Stimulated activated CD8-positive, alpha-beta memory T cell treated with anti-CD3 and anti-CD28 coated beads, Interleukin-15, amount 100 ng/mL, for 24 hours (primary cell): ENCODE data around the gene SPG11.
"Not testable (repeated sequence)": the region's sequence is repeated elsewhere in the genome, so short reads cannot be mapped to it uniquely, and the experiment has no call there.

Experiments
- DNase-seq: peaks from one replicate; pipeline ENCODE4 v3.0.0-alpha.2; 2020; ENCODE audit warnings: low read depth

SPG11 gene

GRCh38 chr15:44606740-44607139 is 56.7 kb downstream of the SPG11 start:
- no peak for DNase-seq

GRCh38 chr15:44603126-44603525 is 60.3 kb downstream of the SPG11 start:
- DNase-seq: no peak

- DNase-seq: no peak
Observed at GRCh38 chr15:44598892-44599291, 64.6 kb downstream of the SPG11 start.

DNA sequence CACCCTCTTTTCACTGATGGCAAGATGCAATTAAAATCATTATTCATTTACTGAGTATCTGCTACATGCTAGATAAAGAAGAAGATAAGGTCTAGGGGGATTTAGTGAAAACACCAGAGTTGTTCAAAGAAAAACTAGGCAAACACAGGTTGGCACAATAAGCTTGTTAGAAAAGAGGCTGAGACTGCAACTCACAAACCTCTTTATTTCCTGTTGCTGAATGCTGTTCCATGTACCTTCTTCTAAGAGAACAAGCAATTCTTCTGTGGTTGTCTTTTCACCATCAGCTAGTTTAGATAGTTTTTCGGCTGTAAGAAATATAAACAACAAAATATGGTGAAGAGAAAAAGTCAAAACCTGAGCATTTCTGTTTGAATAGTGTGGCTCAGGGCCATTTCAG is 65.4 kb downstream of the SPG11 start:
- no peak for DNase-seq

- DNase-seq: no peak
Observed at GRCh38 chr15:44596511-44597010, 66.9 kb downstream of the SPG11 start.

- no peak for DNase-seq
Observed at GRCh38 chr15:44595656-44596510, 67.6 kb downstream of the SPG11 start.

GRCh38 chr15:44595246-44595645 is 68.2 kb downstream of the SPG11 start:
- DNase-seq: no peak

DNA sequence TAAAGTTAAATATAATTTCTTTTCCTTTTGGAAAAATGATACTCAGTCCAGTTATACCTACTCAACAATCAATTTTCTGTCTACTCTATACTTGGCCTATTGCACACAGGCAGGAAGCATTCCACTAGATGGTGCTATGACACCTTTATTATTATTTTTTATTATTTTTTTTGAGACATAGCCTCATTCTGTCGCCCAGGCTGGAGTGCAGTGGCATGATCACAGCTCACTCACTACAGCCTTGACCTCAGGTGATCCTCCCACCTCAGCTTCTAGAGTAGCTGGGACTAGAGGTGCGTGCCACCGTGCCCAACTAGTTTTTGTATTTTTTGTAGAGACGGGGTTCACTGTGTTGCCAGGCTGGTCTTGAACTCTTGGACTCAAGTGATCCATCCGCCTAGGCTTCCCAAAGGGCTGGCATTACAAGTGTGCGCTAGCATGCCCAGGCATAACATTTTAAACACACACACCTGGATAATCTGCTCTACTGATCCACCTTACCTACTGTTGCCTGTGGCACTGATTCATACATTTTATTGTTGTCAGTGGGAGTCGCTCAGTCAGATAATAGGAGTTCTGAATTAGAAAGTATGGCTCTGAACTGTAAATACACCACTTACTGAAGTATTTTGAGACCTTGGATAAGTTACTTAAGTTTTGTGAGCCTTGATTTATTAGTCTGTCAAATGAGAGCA is 70.3 kb downstream of the SPG11 start:
- DNase-seq: no peak

- no peak for DNase-seq
Observed at GRCh38 chr15:44591326-44591725, 72.1 kb downstream of the SPG11 start.

DNA sequence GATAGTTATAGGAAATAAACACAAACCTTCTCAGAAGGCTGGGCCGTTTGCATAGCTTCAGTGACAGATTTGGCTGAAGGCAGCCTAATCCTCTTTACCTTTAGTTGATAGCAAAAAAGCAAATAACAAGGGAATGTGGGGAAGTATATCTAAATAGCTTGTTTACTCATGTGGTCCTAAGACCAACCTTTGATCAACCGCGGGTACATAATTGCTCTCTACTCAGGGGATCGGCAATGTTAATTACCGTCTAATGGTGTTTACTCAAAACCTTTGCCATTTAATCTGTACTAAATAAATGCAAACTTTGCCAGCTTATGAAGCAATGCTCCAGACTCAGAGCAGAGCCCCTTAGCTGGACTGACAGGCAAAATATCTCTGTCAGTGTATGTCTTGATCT is 74.9 kb downstream of the SPG11 start:
- DNase-seq: no peak

DNA sequence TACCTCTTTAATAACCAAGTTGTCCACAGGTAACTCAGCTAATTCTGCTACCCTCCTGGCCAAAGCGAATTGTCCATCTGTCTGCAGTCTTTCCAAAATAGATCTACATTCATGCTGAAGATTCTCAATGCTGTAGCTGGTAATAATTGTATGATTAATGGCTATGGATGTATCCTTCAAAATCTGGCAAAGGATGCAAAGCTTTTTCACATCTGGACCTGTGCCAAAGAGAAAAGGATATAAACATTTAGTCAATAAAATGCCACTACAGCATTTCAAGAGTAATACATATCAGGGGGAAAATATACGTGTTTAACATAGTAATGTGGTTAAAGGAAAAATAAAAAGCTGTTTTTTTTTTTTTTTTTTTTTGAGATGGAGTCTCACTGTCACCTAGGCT is 77.8 kb downstream of the SPG11 start:
- no peak for DNase-seq

- no peak for DNase-seq
Observed at GRCh38 chr15:44584162-44584749, 79.2 kb downstream of the SPG11 start.

GRCh38 chr15:44580105-44580504 is 83.4 kb downstream of the SPG11 start:
- no peak for DNase-seq

GRCh38 chr15:44574734-44575133 is 88.7 kb downstream of the SPG11 start:
- no peak for DNase-seq

DNA sequence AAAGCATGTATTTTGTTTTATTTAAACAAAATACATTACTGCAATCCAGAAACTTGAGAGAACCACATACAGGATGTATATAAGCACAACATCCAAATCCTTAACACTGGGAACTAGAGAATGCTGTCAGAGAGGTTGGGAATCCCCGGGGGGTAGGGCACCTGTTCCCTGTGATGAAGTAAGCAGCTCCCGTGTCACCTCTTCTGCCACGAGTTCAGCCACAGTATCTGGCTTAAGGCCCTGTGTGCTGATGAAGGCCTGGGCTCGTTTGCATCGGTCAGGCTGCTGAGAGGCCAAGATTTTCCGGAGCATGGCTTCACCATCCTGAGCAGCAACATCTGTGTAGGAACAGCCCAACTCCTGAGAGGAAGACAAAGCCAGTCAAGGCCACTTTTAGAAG is 90.1 kb downstream of the SPG11 start:
- DNase-seq: no peak

DNA sequence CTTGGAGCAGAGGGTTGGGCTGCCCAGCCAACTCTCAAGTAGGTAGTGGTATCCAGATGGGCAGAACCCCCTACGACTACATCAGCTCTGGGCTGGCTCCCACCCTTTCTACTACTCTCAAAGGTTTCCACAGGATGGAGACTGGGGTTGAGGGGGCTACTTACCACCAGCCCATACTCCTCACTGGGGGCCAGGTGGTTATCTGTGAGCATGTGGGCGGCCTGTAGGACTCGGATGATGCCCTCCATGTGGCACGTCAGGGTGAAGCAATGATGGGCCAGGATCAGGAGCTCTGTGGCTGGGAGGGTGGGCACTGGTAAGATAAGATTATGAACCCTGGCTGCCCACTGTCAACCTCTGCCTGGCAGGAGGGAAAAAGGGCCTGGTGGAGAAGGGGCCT is 93.1 kb downstream of the SPG11 start:
- no peak for DNase-seq

DNA sequence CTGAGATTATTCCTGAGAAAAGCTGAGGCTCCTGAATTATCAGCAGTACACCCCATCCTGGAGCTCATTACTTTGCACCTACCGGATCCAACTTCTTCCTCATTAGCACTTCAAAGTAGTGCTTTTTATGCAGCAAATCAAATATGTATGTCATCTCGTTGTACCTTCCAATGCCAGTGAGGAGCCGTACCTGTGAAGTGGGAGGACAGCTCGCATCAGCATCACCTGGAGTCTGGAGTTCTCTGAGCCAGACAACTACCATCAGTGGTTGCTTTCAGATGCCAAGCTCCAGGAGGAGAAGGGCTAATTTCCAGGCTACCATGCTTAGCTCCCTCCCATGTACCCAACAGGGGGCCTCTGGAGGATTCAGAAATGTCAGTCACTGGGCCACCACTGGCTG is 94.1 kb downstream of the SPG11 start:
- DNase-seq: no peak

DNA sequence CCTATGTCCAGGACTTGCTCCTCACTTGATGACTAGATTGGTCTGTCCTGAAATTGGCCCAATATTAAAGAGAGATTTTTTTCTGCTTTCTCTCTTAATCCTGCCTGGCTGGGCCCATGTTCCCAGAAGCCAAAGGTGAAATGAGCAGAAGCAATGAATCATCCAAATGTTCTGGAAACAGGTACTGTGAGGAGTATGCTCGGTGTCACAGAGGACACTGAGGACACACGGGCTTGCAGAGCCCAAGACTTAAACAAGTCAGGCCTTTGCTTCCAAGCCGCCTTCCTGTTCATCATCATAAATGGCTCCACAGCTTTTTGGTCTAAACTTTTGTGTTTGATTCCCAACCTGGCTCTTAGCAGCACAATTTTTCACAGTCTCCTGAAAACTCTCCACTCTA is 95.1 kb downstream of the SPG11 start:
- no peak for DNase-seq

GRCh38 chr15:44566155-44566540 is 97.3 kb downstream of the SPG11 start:
- DNase-seq: no peak

DNA sequence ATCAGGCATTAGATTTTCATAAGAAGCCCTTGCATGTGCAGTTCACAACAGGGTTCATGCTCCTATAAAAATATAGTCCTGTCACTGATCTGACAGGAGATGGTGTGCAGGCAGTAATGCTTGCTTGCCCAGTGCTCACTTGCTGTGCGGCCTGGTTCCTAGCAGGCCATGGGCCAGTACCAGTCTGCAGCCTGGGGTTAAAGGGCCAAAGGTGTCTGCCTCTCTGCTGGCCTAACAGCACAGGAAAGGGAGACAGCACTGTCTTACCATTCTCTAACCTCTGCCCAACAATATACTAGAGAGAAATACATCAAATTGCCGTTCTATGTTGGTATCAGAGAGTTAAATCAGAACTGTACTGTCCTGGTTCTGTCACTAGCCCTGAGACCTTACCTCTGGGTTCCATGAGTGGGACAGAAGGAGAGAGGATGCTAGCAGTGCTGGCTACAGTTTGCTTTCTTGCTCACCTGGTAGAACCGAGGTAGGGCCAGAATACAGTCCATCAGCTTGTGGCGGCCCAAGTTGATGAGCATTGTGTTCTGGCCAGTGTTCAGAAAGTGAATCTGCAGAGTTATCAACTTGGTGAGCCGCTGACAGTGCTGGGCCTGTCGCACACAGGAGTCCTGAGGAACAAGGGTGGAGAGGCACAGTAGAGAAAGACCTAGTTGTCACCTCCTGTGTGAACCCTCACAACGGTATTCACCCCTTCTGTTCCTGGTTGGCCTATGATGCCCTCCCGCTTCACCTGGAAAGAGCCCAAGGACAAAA is 97.9 kb downstream of the SPG11 start:
- no peak for DNase-seq

DNA sequence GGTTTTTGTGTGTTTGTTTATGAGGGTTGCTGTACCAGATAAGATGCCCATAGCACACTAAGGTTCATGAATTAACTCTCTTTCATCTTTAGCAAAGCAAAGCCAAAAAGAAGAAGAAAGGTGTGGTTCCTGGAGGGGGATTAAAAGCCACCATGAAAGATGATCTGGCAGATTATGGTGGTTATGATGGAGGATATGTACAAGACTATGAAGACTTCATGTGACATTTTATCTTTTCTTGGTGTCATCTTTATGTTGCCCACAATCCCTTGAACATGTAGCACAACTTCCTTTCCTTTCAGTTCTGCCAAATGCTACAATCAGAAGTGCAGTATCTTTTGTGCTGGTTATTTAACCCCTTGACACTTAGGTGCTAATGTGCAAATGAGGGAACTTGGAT is 102.5 kb downstream of the SPG11 start:
- not testable (repeated sequence) for DNase-seq
